ENCODE data around the gene GABBR1. TPM values are rescaled to one million over a fixed set of nuclear protein-coding genes. Genes with fewer than 3 reads are reported as not detected.
A peak's percentile ranks its signal among the peaks of the same experiment; 100 is the strongest.

The GABBR1 gene
- total RNA-seq, 1 experiment from 2014 or later = 146 TPM

DNA sequence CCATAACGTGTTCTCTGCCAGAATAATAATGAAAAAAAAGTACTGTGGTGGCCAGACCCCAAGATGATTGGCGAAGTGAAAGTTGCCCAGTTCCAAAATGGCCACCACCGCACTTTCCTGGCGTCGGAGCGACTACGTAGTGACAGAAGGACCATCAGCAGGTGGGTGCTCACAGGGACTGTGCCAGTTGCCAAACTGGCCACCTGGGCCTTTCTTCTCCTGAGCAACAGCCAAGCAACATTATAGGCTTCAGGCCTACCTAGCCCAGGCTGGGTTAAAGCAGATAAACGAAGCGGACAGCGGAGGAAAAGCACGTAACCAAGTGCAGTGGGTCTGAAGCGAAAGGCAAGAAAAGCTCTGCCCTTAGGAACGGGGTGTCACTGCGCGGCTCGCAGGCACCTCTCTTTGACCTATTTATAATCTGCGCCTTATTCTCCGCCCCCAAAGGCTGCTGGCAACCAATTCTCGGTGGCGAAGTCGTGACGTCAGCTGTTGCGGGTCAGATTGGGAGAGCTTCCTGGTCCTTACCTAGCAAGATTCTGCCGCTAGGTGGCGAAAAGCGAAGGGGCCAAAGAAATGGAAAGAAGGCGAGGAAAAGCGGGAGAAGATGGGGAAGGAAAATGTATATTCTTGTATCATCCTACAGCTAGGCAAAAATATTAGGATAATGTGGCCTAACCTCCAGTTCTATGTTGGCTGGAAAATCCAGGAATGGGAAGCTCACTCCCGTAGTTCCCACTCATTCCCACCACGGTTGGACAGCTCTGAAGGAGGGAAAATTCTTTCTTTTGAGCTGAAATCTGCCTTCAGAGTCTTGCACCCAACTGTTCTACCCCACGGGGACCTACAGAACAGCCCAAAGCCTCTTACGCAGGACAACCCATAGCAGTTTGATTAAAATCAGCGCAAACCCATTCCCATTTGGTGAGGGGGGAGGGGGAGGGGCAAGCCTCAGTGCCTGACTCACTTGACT, 17.0 kb upstream of the GABBR1 start:
- Histone ChIP-seq H3K79me2 (ENCODE audit: insufficient read depth, low read length) (no peaks in the 10 kb centered on the region), H3K9ac (ENCODE audit: extremely low read depth, insufficient read length, low read length) (no peak overlapping the region), H3K27me3 (ENCODE audit: insufficient read depth, low read length) (no peaks in the 10 kb centered on the region), H2AK5ac (ENCODE audit: insufficient read length, low read length) (no peak overlapping the region), H3K56ac (ENCODE audit: insufficient read length, low read depth, low read length) (no peak overlapping the region), H4K8ac (replicated peaks; ENCODE audit: insufficient read length, low read depth, low read length) (no peak overlapping the region), H3K4ac (ENCODE audit: low read depth, low read length) (no peak overlapping the region), H3K23ac (ENCODE audit: insufficient read length, low read depth, low read length) (no peak overlapping the region), H2BK15ac (ENCODE audit: low read depth, low read length) (no peak overlapping the region), H3K27ac (ENCODE audit: insufficient read length, low read depth, low read length) (peak overlapping the region; percentile 27), H3K23me2 (ENCODE audit: insufficient read length, low read depth, low read length, poor library complexity, severe bottlenecking) (no peaks in the 10 kb centered on the region), H2AFZ (ENCODE audit: low read length) (no peak overlapping the region), H3K14ac (ENCODE audit: insufficient read depth, low read length) (no peak overlapping the region), H3T11ph (ENCODE audit: low read length) (no peak overlapping the region), H2BK12ac (ENCODE audit: insufficient read length, low read depth, low read length) (no peak overlapping the region), H4K91ac (ENCODE audit: insufficient read length, low read depth, low read length) (no peak overlapping the region), H3K4me1 (ENCODE audit: insufficient read depth, low read length) (peaks cover 2% of the 10 kb centered on the region; the same call in 1 of the 2 replicates), H2BK120ac (ENCODE audit: low read depth, low read length, poor library complexity, severe bottlenecking) (no peak overlapping the region), H3K79me1 (ENCODE audit: insufficient read depth, low read depth, low read length, poor library complexity, severe bottlenecking) (no peaks in the 10 kb centered on the region), H3K18ac (ENCODE audit: insufficient read length, low read depth, low read length) (peak overlapping the region; percentile 24), H2BK20ac (ENCODE audit: low read depth, low read length, poor library complexity, severe bottlenecking) (no peak overlapping the region), H2BK5ac (ENCODE audit: insufficient read length, low read length) (no peak overlapping the region), H3K4me2 (ENCODE audit: insufficient read depth, insufficient read length, low read length) (peak overlapping the region; percentile 82), H3K9me3 (ENCODE audit: control insufficient read depth, low read depth, low read length) (no peaks in the 10 kb centered on the region), H4K20me1 (ENCODE audit: control insufficient read depth, insufficient read depth, insufficient read length) (no peaks in the 10 kb centered on the region), H4K5ac (ENCODE audit: insufficient read length, low read depth, low read length) (no peak overlapping the region)
- H3K27me3 Mint-ChIP-seq (ENCODE audit: low read depth) = no peaks in the 10 kb centered on the region
- TF ChIP-seq, protein P1, sequence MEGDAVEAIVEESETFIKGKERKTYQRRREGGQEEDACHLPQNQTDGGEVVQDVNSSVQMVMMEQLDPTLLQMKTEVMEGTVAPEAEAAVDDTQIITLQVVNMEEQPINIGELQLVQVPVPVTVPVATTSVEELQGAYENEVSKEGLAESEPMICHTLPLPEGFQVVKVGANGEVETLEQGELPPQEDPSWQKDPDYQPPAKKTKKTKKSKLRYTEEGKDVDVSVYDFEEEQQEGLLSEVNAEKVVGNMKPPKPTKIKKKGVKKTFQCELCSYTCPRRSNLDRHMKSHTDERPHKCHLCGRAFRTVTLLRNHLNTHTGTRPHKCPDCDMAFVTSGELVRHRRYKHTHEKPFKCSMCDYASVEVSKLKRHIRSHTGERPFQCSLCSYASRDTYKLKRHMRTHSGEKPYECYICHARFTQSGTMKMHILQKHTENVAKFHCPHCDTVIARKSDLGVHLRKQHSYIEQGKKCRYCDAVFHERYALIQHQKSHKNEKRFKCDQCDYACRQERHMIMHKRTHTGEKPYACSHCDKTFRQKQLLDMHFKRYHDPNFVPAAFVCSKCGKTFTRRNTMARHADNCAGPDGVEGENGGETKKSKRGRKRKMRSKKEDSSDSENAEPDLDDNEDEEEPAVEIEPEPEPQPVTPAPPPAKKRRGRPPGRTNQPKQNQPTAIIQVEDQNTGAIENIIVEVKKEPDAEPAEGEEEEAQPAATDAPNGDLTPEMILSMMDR (conservative IDR thresholded peaks at IDR 0.05) = peak; percentile 94
- WGBS (ENCODE audit: extremely low coverage, insufficient read length, low lambda C conversion rate) = no CpG with 5 or more reads among the region's 33 CpGs
- peak; percentile 98 for DNase-seq
- no peaks in the 10 kb centered on the region for H3K36me3 Mint-ChIP-seq (ENCODE audit: insufficient read depth in 1 of 3, low read depth in 3 of 3)
- H3K9me3 Mint-ChIP-seq = no peaks in the 10 kb centered on the region
- peak overlapping the region; percentile 77 to 88 for H3K4me3 Mint-ChIP-seq
- H3K4me1 Mint-ChIP-seq = peaks cover 27% of the 10 kb centered on the region in 2 experiments
- H3K27ac Mint-ChIP-seq = peak overlapping the region; percentile 98 to 99 (median 99)
